GM23338 (cell line): ENCODE data around the gene HHATL.

Source experiments
- CREB1 ChIP-seq: fragments of 250-450 bp; sonication (Bioruptor Pico); IDR thresholded peaks from 2 replicates; pipeline ENCODE4 v1.5.0; 2020; ENCODE audit warnings: low read depth, mild to moderate bottlenecking, moderate library complexity
- EZH2 ChIP-seq: fragments of 200-600 bp; sonication (generic); IDR thresholded peaks from one replicate; pipeline ENCODE4 v1.8.0; 2017; ENCODE audit warnings: antibody characterized with exemption, mild to moderate bottlenecking, low read depth; ENCODE audit not compliant: unreplicated experiment
- EZH2phosphoT487 ChIP-seq: fragments of 200-600 bp; sonication (generic); IDR thresholded peaks from one replicate; pipeline ENCODE4 v1.8.1; 2018; ENCODE audit warnings: antibody characterized with exemption; ENCODE audit not compliant: unreplicated experiment
- JUNB ChIP-seq: IDR thresholded peaks from one replicate; pipeline ENCODE4 v1.6.1; 2016; ENCODE audit warnings: antibody characterized with exemption; ENCODE audit not compliant: unreplicated experiment
- NANOG ChIP-seq: IDR thresholded peaks from 2 replicates; pipeline ENCODE4 v1.6.1; 2016; ENCODE audit warnings: antibody characterized with exemption, borderline replicate concordance
- POLR2AphosphoS5 ChIP-seq: IDR thresholded peaks from 2 replicates; pipeline ENCODE4 v1.6.1; 2016; ENCODE audit warnings: antibody characterized with exemption, low read depth
- STAT1 ChIP-seq: IDR thresholded peaks from one replicate; pipeline ENCODE4 v1.6.1; 2016; ENCODE audit warnings: antibody characterized with exemption; ENCODE audit not compliant: unreplicated experiment
- ZNF114 ChIP-seq: fragments of 250-450 bp; sonication (Bioruptor Pico); IDR thresholded peaks from 2 replicates; pipeline ENCODE4 v1.5.0; 2020; ENCODE audit warnings: mild to moderate bottlenecking, moderate library complexity
- ZNF331 ChIP-seq: fragments of 250-450 bp; sonication (Bioruptor Pico); IDR thresholded peaks from 2 replicates; pipeline ENCODE4 v1.5.0; 2020; ENCODE audit warnings: low read depth, mild to moderate bottlenecking, moderate library complexity
- TF ChIP-seq, protein P1 (sequence below), 2 experiments: fragments of 200-600 bp in 1 of 2; sonication (generic) in 1 of 2; conservative IDR thresholded peaks; 2 replicates each; pipeline versions ENCODE4 v1.5.1 to v1.6.1; 2016 to 2017; ENCODE audit warnings: antibody characterized with exemption in 2 of 2, low read depth in 2 of 2, mild to moderate bottlenecking in 2 of 2, moderate library complexity in 1 of 2
- TF ChIP-seq, protein P2 (sequence below): IDR thresholded peaks from one replicate; pipeline ENCODE4 v1.6.1; 2018; ENCODE audit warnings: antibody characterized with exemption; ENCODE audit not compliant: unreplicated experiment
- TF ChIP-seq, protein P3 (sequence below): IDR thresholded peaks from 2 replicates; pipeline ENCODE4 v1.6.1; 2016; ENCODE audit warnings: antibody characterized with exemption

DNA sequence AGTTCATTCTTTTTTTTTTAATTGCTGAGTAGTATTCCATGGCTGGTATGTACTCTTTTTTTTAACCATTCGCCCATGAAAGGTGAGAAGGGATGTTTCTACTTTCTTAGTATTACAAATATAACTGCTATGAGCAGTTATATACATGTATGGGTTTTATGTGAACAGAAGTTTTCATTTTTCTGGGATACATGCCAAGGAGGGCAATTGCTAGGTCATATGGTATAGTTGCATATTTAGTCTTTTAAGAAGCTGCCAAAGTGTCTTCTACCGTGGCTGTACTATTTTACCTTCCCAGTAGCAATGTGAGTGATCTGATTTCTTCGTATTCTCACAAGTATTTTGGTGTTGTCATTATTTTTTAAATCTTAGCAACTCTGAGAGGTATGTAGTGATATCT is 28.5 kb downstream of the HHATL start:
- TF ChIP-seq, protein P1, sequence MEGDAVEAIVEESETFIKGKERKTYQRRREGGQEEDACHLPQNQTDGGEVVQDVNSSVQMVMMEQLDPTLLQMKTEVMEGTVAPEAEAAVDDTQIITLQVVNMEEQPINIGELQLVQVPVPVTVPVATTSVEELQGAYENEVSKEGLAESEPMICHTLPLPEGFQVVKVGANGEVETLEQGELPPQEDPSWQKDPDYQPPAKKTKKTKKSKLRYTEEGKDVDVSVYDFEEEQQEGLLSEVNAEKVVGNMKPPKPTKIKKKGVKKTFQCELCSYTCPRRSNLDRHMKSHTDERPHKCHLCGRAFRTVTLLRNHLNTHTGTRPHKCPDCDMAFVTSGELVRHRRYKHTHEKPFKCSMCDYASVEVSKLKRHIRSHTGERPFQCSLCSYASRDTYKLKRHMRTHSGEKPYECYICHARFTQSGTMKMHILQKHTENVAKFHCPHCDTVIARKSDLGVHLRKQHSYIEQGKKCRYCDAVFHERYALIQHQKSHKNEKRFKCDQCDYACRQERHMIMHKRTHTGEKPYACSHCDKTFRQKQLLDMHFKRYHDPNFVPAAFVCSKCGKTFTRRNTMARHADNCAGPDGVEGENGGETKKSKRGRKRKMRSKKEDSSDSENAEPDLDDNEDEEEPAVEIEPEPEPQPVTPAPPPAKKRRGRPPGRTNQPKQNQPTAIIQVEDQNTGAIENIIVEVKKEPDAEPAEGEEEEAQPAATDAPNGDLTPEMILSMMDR (conservative IDR thresholded peaks at IDR 0.05; ENCODE audit: low read depth in 2 of 2), result no peak
- TF ChIP-seq EZH2 (no peak), ZNF331 (CRISPR knock-in tag) (no peak), POLR2AphosphoS5 (no peak), EZH2phosphoT487 (no peak), CREB1 (CRISPR knock-in tag) (no peak), NANOG (no peak), STAT1 (no peak), ZNF114 (CRISPR knock-in tag) (no peak), JUNB (no peak)
- TF ChIP-seq, protein P2, sequence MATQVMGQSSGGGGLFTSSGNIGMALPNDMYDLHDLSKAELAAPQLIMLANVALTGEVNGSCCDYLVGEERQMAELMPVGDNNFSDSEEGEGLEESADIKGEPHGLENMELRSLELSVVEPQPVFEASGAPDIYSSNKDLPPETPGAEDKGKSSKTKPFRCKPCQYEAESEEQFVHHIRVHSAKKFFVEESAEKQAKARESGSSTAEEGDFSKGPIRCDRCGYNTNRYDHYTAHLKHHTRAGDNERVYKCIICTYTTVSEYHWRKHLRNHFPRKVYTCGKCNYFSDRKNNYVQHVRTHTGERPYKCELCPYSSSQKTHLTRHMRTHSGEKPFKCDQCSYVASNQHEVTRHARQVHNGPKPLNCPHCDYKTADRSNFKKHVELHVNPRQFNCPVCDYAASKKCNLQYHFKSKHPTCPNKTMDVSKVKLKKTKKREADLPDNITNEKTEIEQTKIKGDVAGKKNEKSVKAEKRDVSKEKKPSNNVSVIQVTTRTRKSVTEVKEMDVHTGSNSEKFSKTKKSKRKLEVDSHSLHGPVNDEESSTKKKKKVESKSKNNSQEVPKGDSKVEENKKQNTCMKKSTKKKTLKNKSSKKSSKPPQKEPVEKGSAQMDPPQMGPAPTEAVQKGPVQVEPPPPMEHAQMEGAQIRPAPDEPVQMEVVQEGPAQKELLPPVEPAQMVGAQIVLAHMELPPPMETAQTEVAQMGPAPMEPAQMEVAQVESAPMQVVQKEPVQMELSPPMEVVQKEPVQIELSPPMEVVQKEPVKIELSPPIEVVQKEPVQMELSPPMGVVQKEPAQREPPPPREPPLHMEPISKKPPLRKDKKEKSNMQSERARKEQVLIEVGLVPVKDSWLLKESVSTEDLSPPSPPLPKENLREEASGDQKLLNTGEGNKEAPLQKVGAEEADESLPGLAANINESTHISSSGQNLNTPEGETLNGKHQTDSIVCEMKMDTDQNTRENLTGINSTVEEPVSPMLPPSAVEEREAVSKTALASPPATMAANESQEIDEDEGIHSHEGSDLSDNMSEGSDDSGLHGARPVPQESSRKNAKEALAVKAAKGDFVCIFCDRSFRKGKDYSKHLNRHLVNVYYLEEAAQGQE, result no peak
- TF ChIP-seq, protein P3, sequence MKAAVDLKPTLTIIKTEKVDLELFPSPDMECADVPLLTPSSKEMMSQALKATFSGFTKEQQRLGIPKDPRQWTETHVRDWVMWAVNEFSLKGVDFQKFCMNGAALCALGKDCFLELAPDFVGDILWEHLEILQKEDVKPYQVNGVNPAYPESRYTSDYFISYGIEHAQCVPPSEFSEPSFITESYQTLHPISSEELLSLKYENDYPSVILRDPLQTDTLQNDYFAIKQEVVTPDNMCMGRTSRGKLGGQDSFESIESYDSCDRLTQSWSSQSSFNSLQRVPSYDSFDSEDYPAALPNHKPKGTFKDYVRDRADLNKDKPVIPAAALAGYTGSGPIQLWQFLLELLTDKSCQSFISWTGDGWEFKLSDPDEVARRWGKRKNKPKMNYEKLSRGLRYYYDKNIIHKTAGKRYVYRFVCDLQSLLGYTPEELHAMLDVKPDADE, result no peak
